Measurements from ENCODE around the gene FOXA3. TPM values are rescaled to one million over a fixed set of nuclear protein-coding genes. Genes with fewer than 3 reads are reported as not detected.

The FOXA3 gene
- total RNA-seq, 4 donors from 2014 or later, result 1.9 to 24.4 (median 9.2) TPM

DNA sequence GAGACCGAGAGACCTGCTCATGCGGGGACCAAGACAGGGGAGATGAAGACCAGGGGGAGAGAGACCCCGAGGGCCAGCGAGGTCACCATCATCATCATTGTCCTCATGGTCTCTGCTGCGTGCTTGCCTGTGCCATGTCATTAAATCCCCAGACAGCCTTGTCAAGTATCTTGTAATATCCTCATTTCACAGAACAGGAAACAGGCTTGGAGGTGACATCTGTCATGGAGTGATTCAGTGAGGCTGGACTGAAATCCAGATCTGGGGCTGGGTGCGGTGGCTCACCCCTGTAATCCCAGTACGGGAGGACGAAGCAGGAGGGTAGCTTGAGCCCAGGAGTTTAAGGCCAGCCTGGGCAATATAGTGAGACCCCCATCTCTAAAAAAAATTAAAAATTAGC, 56.3 kb downstream of the FOXA3 start:
- no peak overlapping the region for H3K27ac ChIP-seq
- no peak for DNase-seq
- 58% methylated on average over 8 of the region's 8 CpGs; no CpG with 5 or more reads in 1 of the 2 donors for WGBS, 2 donors (ENCODE audit: low coverage in 1 of 2)
- no peak overlapping the region for H3K4me3 ChIP-seq
- no peaks in the 10 kb centered on the region for H3K9me3 ChIP-seq
- peaks cover 33% of the 10 kb centered on the region for H3K27me3 ChIP-seq
- in situ Hi-C loops (cut with MboI; ENCODE audit: low pct_ligation_motif_present in 1 of 4, low pct_unique_long_range_greater_than_20kb in 1 of 4, low sequenced_read_pairs in 3 of 4) (no loop called here), intact Hi-C loops (cut with DNase I; ENCODE audit: low total_unique reads) (no loop called here)
- TF ChIP-seq, protein P1, sequence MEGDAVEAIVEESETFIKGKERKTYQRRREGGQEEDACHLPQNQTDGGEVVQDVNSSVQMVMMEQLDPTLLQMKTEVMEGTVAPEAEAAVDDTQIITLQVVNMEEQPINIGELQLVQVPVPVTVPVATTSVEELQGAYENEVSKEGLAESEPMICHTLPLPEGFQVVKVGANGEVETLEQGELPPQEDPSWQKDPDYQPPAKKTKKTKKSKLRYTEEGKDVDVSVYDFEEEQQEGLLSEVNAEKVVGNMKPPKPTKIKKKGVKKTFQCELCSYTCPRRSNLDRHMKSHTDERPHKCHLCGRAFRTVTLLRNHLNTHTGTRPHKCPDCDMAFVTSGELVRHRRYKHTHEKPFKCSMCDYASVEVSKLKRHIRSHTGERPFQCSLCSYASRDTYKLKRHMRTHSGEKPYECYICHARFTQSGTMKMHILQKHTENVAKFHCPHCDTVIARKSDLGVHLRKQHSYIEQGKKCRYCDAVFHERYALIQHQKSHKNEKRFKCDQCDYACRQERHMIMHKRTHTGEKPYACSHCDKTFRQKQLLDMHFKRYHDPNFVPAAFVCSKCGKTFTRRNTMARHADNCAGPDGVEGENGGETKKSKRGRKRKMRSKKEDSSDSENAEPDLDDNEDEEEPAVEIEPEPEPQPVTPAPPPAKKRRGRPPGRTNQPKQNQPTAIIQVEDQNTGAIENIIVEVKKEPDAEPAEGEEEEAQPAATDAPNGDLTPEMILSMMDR (IDR thresholded peaks at IDR 0.05), result no peak
- TF ChIP-seq EP300 (IDR thresholded peaks at IDR 0.05; ENCODE audit: low read depth) (no peak), POLR2AphosphoS5 (IDR thresholded peaks at IDR 0.05) (no peak), POLR2A (IDR thresholded peaks at IDR 0.05) (no peak)
- no peaks in the 10 kb centered on the region for H3K4me1 ChIP-seq
- no peaks in the 10 kb centered on the region for H3K36me3 ChIP-seq

GRCh38 chr19:45922281-45922680, 58.2 kb downstream of the FOXA3 start:
- Histone ChIP-seq H3K27me3 (peaks cover 26% of the 10 kb centered on the region), H3K36me3 (no peaks in the 10 kb centered on the region), H3K9me3 (no peaks in the 10 kb centered on the region), H3K4me1 (no peaks in the 10 kb centered on the region), H3K27ac (no peak overlapping the region), H3K4me3 (no peak overlapping the region)
- TF ChIP-seq POLR2A (IDR thresholded peaks at IDR 0.05) (no peak), EP300 (IDR thresholded peaks at IDR 0.05; ENCODE audit: low read depth) (no peak), POLR2AphosphoS5 (IDR thresholded peaks at IDR 0.05) (no peak)
- TF ChIP-seq, protein P1 (IDR thresholded peaks at IDR 0.05), result no peak
- no peak for DNase-seq
- in situ Hi-C loops (cut with MboI; ENCODE audit: low pct_ligation_motif_present in 1 of 4, low pct_unique_long_range_greater_than_20kb in 1 of 4, low sequenced_read_pairs in 3 of 4) (no loop called here), intact Hi-C loops (cut with DNase I; ENCODE audit: low total_unique reads) (loop anchor here (1.0 kb wide), 1 partner anchor 42 kb away; no protein-coding TSS in a partner anchor)
- WGBS, 2 donors (ENCODE audit: low coverage in 1 of 2), result 60 to 78% methylated on average over 4 to 9 of the region's 9 CpGs

Other genes starting within 250 kb of the FOXA3 start
- gene EML2, start 224.9 kb upstream of the FOXA3 start, total RNA-seq, result 10 to 100 TPM; 40.8 to 64.3 (median 60.0) TPM
- 10 to 100 TPM; 10.1 to 40.4 (median 14.1) TPM for gene GIPR, start 196.1 kb upstream of the FOXA3 start, total RNA-seq
- 100 to 1,000 TPM in 2 of 4 donors, 10 to 100 TPM in 2; 39.3 to 407 (median 93.4) TPM for gene SNRPD2, start 172.4 kb upstream of the FOXA3 start, total RNA-seq
- 10 to 100 TPM in 1 of 4 donors, 1 to 10 TPM in 2, under 1 TPM in 1; 0.75 to 17.3 (median 7.2) TPM for gene QPCTL, start 171.7 kb upstream of the FOXA3 start, total RNA-seq
- gene FBXO46, start 133.4 kb upstream of the FOXA3 start, total RNA-seq, result 10 to 100 TPM; 14.1 to 40.8 (median 19.6) TPM
- gene MEIOSIN, start 130.9 kb upstream of the FOXA3 start, total RNA-seq, result not detected
- gene SIX5, start 95.1 kb upstream of the FOXA3 start, total RNA-seq, result 10 to 100 TPM in 2 of 4 donors, 1 to 10 TPM in 2; 6.7 to 40.4 (median 9.7) TPM
- gene DMPK, start 81.8 kb upstream of the FOXA3 start, total RNA-seq, result 100 to 1,000 TPM in 2 of 4 donors, 10 to 100 TPM in 2; 19.1 to 237 (median 69.2) TPM
- 10 to 100 TPM; 26.8 to 72.9 (median 54.8) TPM for gene DMWD, start 71.5 kb upstream of the FOXA3 start, total RNA-seq
- 1 to 10 TPM in 1 of 4 donors, not detected in 3; 1.1 TPM for gene RSPH6A, start 49.0 kb upstream of the FOXA3 start, total RNA-seq
- gene SYMPK, start 1.2 kb upstream of the FOXA3 start, total RNA-seq, result 100 to 1,000 TPM in 2 of 4 donors, 10 to 100 TPM in 2; 35.2 to 189 (median 81.9) TPM
- 10 to 100 TPM; 24.9 to 34.1 (median 29.5) TPM for gene IRF2BP1, start 21.8 kb downstream of the FOXA3 start, total RNA-seq
- 10 to 100 TPM in 2 of 4 donors, 1 to 10 TPM in 2; 5.5 to 26.9 (median 8.9) TPM for gene MYPOP, start 38.3 kb downstream of the FOXA3 start, total RNA-seq
- not detected for gene NANOS2, start 50.5 kb downstream of the FOXA3 start, total RNA-seq
- 1 to 10 TPM in 1 of 4 donors, under 1 TPM in 2, not detected in 1; 0.41 to 2.2 (median 1.00) TPM for gene NOVA2, start 109.5 kb downstream of the FOXA3 start, total RNA-seq
- 10 to 100 TPM in 2 of 4 donors, 1 to 10 TPM in 2; 7.8 to 18.7 (median 10.6) TPM for gene CCDC61, start 131.1 kb downstream of the FOXA3 start, total RNA-seq
- not detected for gene PGLYRP1, start 158.7 kb downstream of the FOXA3 start, total RNA-seq
- gene IGFL4, start 176.7 kb downstream of the FOXA3 start, total RNA-seq, result not detected